Measurements from ENCODE around the gene CHEK2.

The CHEK2 gene

GRCh38 chr22:28650463-28650862 lies 91.2 kb downstream of the CHEK2 start:
- H3K4me3 ChIP-seq (ENCODE audit: low read length), result no peak overlapping the region
- no peak for DNase-seq (ENCODE audit: low read depth)
- TF ChIP-seq CTCF (conservative IDR thresholded peaks at IDR 0.05; ENCODE audit: low read length), result no peak

- TF ChIP-seq CTCF (conservative IDR thresholded peaks at IDR 0.05; ENCODE audit: low read length), result no peak
- H3K4me3 ChIP-seq (ENCODE audit: low read length), result no peak overlapping the region
- no peak for DNase-seq (ENCODE audit: low read depth)
Measured at GRCh38 chr22:28648792-28649191, 92.8 kb downstream of the CHEK2 start.

- H3K4me3 ChIP-seq (ENCODE audit: low read length), result no peak overlapping the region
- TF ChIP-seq CTCF (conservative IDR thresholded peaks at IDR 0.05; ENCODE audit: low read length), result no peak
- no peak for DNase-seq (ENCODE audit: low read depth)
Measured at GRCh38 chr22:28647216-28647615, 94.4 kb downstream of the CHEK2 start.

GRCh38 chr22:28639321-28639720 lies 102.3 kb downstream of the CHEK2 start:
- no peak for DNase-seq (ENCODE audit: low read depth)
- TF ChIP-seq CTCF (conservative IDR thresholded peaks at IDR 0.05; ENCODE audit: low read length), result no peak

More at GRCh38 chr22:28639321-28639720, 102.3 kb downstream of the CHEK2 start:
- no peak overlapping the region for H3K4me3 ChIP-seq (ENCODE audit: low read length)

Measured in AG10803 (cell line).